Mesendoderm (in vitro differentiated cells): ENCODE measurements around the gene CAVIN3.
"Not testable (repeated sequence)": the region's sequence is repeated elsewhere in the genome, so short reads cannot be mapped to it uniquely, and the experiment has no call there.

Source experiments
- DNase-seq: peaks from one replicate; pipeline ENCODE4 v3.0.0; 2013
- H2AK5ac ChIP-seq: 2 replicates; pipeline ENCODE4 v1.6.1; 2013; ENCODE audit warnings: low read length, inconsistent platforms
- H2BK120ac ChIP-seq: 2 replicates; pipeline ENCODE4 v1.6.1; 2013; ENCODE audit warnings: low read depth, mild to moderate bottlenecking, low read length, moderate library complexity, mixed read lengths
- H2BK15ac ChIP-seq: replicated peaks from 2 replicates; pipeline ENCODE4 v1.6.1; 2013; ENCODE audit warnings: low read depth, mild to moderate bottlenecking, moderate library complexity
- H2BK5ac ChIP-seq: 2 replicates; pipeline ENCODE4 v1.6.1; 2013; ENCODE audit warnings: low read length, inconsistent platforms
- H3K18ac ChIP-seq: 2 replicates; pipeline ENCODE4 v1.6.1; 2013; ENCODE audit warnings: mild to moderate bottlenecking, low read length, mixed read lengths
- H3K23ac ChIP-seq: one replicate; pipeline ENCODE4 v1.6.1; 2013; ENCODE audit warnings: low read length
- H3K27ac ChIP-seq: 2 replicates; pipeline ENCODE4 v1.5.1; 2013; ENCODE audit warnings: low read depth, mild to moderate bottlenecking, inconsistent platforms, low read length, moderate library complexity
- H3K27me3 ChIP-seq: 2 replicates; pipeline ENCODE4 v1.6.1; 2013; ENCODE audit warnings: low read length, control low read depth, mild to moderate bottlenecking, inconsistent platforms; ENCODE audit not compliant: insufficient read depth, poor library complexity
- H3K36me3 ChIP-seq: 2 replicates; pipeline ENCODE4 v1.6.1; 2013; ENCODE audit warnings: low read length, inconsistent platforms; ENCODE audit not compliant: control insufficient read depth, insufficient read depth
- H3K4ac ChIP-seq: one replicate; pipeline ENCODE4 v1.6.1; 2013; ENCODE audit warnings: low read depth, mild to moderate bottlenecking, low read length, moderate library complexity
- H3K4me1 ChIP-seq: 2 replicates; pipeline ENCODE4 v1.6.1; 2013; ENCODE audit warnings: low read depth, low read length, inconsistent platforms; ENCODE audit not compliant: control insufficient read depth
- H3K4me2 ChIP-seq: 2 replicates; pipeline ENCODE4 v1.6.1; 2013; ENCODE audit warnings: low read length
- H3K4me3 ChIP-seq: 2 replicates; pipeline ENCODE4 v1.5.1; 2013; ENCODE audit warnings: mild to moderate bottlenecking, low read length
- H3K56ac ChIP-seq: one replicate; pipeline ENCODE4 v1.6.1; 2013; ENCODE audit warnings: low read length
- H3K79me1 ChIP-seq: 2 replicates; pipeline ENCODE4 v1.6.1; 2013; ENCODE audit warnings: low read length, inconsistent platforms
- H3K79me2 ChIP-seq: 2 replicates; pipeline ENCODE4 v1.6.1; 2013; ENCODE audit warnings: mild to moderate bottlenecking, low read length; ENCODE audit not compliant: control insufficient read depth, insufficient read depth
- H3K9ac ChIP-seq: 2 replicates; pipeline ENCODE4 v1.6.1; 2013; ENCODE audit warnings: low read length, inconsistent platforms
- H4K5ac ChIP-seq: one replicate; pipeline ENCODE4 v1.6.1; 2013; ENCODE audit warnings: low read length
- H4K8ac ChIP-seq: one replicate; pipeline ENCODE4 v1.6.1; 2013; ENCODE audit warnings: low read depth, mild to moderate bottlenecking, control low read depth, low read length, moderate library complexity
- WGBS: extraction: QIAGEN DNeasy Blood & Tissue Kit; methylation state at CpG from one replicate; pipeline ENCODE4 v1.1.7; 2013; ENCODE audit warnings: low lambda C conversion rate, missing lambda C conversion rate; ENCODE audit not compliant: insufficient coverage; ENCODE audit errors: extremely low coverage; 5-methylcytosine and 5-hydroxymethylcytosine counted together

Gene CAVIN3

DNA sequence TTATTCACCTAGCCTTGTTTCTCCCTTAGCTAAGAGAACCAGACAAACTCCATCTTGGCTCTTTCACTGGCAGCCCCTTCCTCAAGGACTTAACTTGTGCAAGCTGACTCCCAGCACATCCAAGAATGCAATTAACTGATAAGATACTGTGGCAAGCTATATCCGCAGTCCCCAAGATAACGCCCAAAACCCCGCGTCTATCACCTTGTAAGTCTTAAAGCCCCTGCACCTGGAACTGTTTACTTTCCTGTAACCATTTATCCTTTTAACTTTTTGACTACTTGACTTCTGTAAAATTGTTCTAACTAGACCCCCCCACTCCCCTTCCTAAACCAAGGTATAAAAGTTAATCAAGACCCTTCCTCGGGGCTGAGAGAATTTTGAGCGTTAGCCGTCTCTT lies 39.5 kb downstream of the CAVIN3 start:
- not testable (repeated sequence) for H4K8ac ChIP-seq, H2AK5ac ChIP-seq, H2BK15ac ChIP-seq, H3K79me1 ChIP-seq, H3K4me3 ChIP-seq, H3K27me3 ChIP-seq, H3K4me2 ChIP-seq, H3K79me2 ChIP-seq, H2BK5ac ChIP-seq, H4K5ac ChIP-seq, H3K36me3 ChIP-seq, H3K23ac ChIP-seq, H3K4ac ChIP-seq, H3K4me1 ChIP-seq, H3K9ac ChIP-seq
- Histone ChIP-seq H3K56ac (peak overlapping the region; percentile 71), H3K18ac (peak overlapping the region; percentile 46), H2BK120ac (peak overlapping the region; percentile 68), H3K27ac (peak overlapping the region; percentile 68)
- DNase-seq = peak; percentile 91
- WGBS = no CpG with 5 or more reads among the region's 7 CpGs

- H2BK15ac ChIP-seq = no peak overlapping the region
- no peak overlapping the region for H2BK120ac ChIP-seq
- H3K27ac ChIP-seq = no peak overlapping the region
- no peak overlapping the region for H3K56ac ChIP-seq
- H3K4me1 ChIP-seq = peaks cover 3% of the 10 kb centered on the region
- H3K79me2 ChIP-seq = no peaks in the 10 kb centered on the region
- H3K4me2 ChIP-seq = no peak overlapping the region
- DNase-seq = no peak
- H3K4ac ChIP-seq = no peak overlapping the region
- H4K8ac ChIP-seq = no peak overlapping the region
- H2AK5ac ChIP-seq = no peak overlapping the region
- H3K23ac ChIP-seq = no peak overlapping the region
- WGBS = no CpG with 5 or more reads among the region's 4 CpGs
- no peak overlapping the region for H3K9ac ChIP-seq
- no peak overlapping the region for H2BK5ac ChIP-seq
- H3K18ac ChIP-seq = no peak overlapping the region
- H3K36me3 ChIP-seq = no peaks in the 10 kb centered on the region
- H3K79me1 ChIP-seq = no peaks in the 10 kb centered on the region
- no peak overlapping the region for H4K5ac ChIP-seq
- H3K27me3 ChIP-seq = no peaks in the 10 kb centered on the region
- H3K4me3 ChIP-seq = no peak overlapping the region
Measured at GRCh38 chr11:6273188-6273587, 47.1 kb downstream of the CAVIN3 start.

- Histone ChIP-seq H2AK5ac (peak overlapping the region; percentile 6), H3K9ac (no peak overlapping the region), H3K23ac (no peak overlapping the region), H3K27me3 (no peaks in the 10 kb centered on the region), H3K36me3 (no peaks in the 10 kb centered on the region), H3K79me1 (no peaks in the 10 kb centered on the region), H3K18ac (no peak overlapping the region), H3K4me2 (no peak overlapping the region), H3K4ac (no peak overlapping the region), H2BK15ac (no peak overlapping the region), H3K56ac (no peak overlapping the region), H3K79me2 (no peaks in the 10 kb centered on the region), H4K8ac (no peak overlapping the region), H3K4me3 (no peak overlapping the region), H2BK5ac (peak overlapping the region; percentile 36), H3K27ac (no peak overlapping the region), H2BK120ac (no peak overlapping the region), H3K4me1 (peaks cover 3% of the 10 kb centered on the region), H4K5ac (no peak overlapping the region)
- no peak for DNase-seq
- no CpG with 5 or more reads among the region's 3 CpGs for WGBS
Measured at GRCh38 chr11:6271598-6271997, 48.7 kb downstream of the CAVIN3 start.

DNA sequence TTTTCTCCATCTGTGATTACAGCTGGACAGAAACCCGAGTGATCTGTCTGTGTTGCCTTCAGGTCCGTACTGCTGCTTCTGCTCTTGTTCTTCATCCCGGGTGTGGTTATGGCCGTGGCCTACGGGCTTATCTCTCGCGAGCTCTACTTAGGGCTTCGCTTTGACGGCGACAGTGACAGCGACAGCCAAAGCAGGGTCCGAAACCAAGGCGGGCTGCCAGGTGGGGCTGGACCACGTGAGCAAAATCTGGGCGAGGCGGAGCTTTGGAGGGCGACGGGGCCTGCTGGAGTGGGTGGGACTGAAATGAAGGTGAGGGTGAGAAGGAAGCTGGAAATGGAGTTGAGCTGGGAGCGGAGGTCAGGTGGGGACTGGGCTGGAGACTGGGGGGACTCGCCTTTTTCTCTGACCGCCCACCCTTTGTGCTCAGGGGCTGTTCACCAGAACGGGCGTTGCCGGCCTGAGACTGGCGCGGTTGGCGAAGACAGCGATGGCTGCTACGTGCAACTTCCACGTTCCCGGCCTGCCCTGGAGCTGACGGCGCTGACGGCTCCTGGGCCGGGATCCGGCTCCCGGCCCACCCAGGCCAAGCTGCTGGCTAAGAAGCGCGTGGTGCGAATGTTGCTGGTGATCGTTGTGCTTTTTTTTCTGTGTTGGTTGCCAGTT lies 49.6 kb downstream of the CAVIN3 start:
- Histone ChIP-seq H3K4me1 (peaks cover 3% of the 10 kb centered on the region), H4K8ac (no peak overlapping the region), H3K27ac (no peak overlapping the region), H3K9ac (no peak overlapping the region), H2AK5ac (no peak overlapping the region), H3K4ac (no peak overlapping the region), H2BK5ac (no peak overlapping the region), H3K56ac (no peak overlapping the region), H3K4me2 (no peak overlapping the region), H3K18ac (no peak overlapping the region), H3K79me2 (no peaks in the 10 kb centered on the region), H3K36me3 (no peaks in the 10 kb centered on the region), H3K27me3 (no peaks in the 10 kb centered on the region), H2BK15ac (no peak overlapping the region), H2BK120ac (no peak overlapping the region), H3K79me1 (no peaks in the 10 kb centered on the region), H3K23ac (no peak overlapping the region), H3K4me3 (no peak overlapping the region), H4K5ac (no peak overlapping the region)
- no peak for DNase-seq
- no CpG with 5 or more reads among the region's 41 CpGs for WGBS

GRCh38 chr11:6269994-6270393 lies 50.3 kb downstream of the CAVIN3 start:
- H3K56ac ChIP-seq = peak overlapping the region; percentile 1
- H3K36me3 ChIP-seq = no peaks in the 10 kb centered on the region
- H3K4me2 ChIP-seq = no peak overlapping the region
- H4K5ac ChIP-seq = no peak overlapping the region
- peaks cover 3% of the 10 kb centered on the region for H3K4me1 ChIP-seq
- H3K23ac ChIP-seq = no peak overlapping the region
- no peak overlapping the region for H4K8ac ChIP-seq
- H2BK15ac ChIP-seq = no peak overlapping the region
- no CpG with 5 or more reads among the region's 24 CpGs for WGBS
- no peaks in the 10 kb centered on the region for H3K79me2 ChIP-seq
- no peak overlapping the region for H2AK5ac ChIP-seq
- no peaks in the 10 kb centered on the region for H3K79me1 ChIP-seq
- no peak overlapping the region for H2BK5ac ChIP-seq
- no peak overlapping the region for H2BK120ac ChIP-seq
- no peaks in the 10 kb centered on the region for H3K27me3 ChIP-seq
- no peak overlapping the region for H3K4ac ChIP-seq
- no peak overlapping the region for H3K18ac ChIP-seq
- no peak overlapping the region for H3K4me3 ChIP-seq
- H3K9ac ChIP-seq = no peak overlapping the region
- DNase-seq = no peak
- no peak overlapping the region for H3K27ac ChIP-seq
